Hepatocyte (in vitro differentiated cells): ENCODE data around the gene FNDC3B.

ENCODE experiments used
- CTCF ChIP-seq: fragments of 200-600 bp; sonication (generic); IDR thresholded peaks from 2 replicates; pipeline ENCODE4 v1.5.1; 2016; ENCODE audit warnings: antibody characterized with exemption, mild to moderate bottlenecking; ENCODE audit not compliant: poor library complexity
- EZH2 ChIP-seq: fragments of 200-600 bp; sonication (generic); IDR thresholded peaks from 2 replicates; pipeline ENCODE4 v1.6.1; 2016; ENCODE audit warnings: antibody characterized with exemption, mild to moderate bottlenecking, borderline replicate concordance

DNA sequence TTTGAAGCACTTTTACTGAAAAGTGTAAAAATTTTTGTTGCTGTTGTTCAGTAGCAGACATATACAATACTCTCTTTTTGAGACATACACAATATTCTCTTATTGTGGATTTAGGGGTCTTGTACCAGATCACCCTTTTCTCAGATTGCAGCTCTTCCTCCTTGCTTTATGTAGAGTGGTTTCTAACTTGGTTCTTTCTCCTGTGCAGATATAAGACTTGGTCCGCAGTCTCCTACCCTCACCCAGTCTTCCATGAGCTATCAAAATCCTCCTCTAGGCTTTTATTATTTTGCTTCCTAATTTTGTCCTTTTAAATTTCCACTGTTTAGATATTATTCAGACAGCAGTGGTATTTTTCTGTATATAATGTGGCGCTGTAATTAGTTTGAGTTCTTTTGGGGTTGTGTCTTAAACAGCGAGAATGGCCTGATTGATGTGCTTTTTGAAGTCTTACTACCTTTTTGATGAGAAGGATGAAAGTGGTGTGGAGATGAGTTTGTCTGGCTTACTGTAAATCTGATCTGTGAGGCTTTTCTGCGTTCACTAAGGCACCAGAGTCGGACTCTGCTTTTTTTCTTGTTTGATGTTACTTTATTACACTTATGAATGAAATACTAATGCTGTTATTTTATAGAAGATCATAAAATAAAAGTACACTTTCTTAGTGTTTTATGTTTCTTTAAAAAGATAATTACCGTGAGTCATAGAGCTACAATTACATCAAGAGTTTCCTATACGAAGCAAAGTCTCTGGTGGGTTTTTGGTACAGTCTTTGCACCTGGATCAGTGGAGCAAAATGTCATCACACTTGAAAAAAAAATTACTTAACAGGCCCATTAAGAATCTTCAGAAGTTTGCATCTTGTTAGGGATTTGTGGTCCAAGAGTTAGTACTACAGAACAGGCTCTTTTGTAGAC, 27.8 kb downstream of the FNDC3B start:
- no peak for TF ChIP-seq CTCF
- TF ChIP-seq EZH2: no peak
